NCI-H446 (cell line): ENCODE data around the gene DHRS12.

ENCODE experiments used
- DNase-seq, 2 experiments: peaks; one replicate each; lab custom pipeline; 2025; lab: John Stamatoyannopoulos, UW

The DHRS12 gene

DNA sequence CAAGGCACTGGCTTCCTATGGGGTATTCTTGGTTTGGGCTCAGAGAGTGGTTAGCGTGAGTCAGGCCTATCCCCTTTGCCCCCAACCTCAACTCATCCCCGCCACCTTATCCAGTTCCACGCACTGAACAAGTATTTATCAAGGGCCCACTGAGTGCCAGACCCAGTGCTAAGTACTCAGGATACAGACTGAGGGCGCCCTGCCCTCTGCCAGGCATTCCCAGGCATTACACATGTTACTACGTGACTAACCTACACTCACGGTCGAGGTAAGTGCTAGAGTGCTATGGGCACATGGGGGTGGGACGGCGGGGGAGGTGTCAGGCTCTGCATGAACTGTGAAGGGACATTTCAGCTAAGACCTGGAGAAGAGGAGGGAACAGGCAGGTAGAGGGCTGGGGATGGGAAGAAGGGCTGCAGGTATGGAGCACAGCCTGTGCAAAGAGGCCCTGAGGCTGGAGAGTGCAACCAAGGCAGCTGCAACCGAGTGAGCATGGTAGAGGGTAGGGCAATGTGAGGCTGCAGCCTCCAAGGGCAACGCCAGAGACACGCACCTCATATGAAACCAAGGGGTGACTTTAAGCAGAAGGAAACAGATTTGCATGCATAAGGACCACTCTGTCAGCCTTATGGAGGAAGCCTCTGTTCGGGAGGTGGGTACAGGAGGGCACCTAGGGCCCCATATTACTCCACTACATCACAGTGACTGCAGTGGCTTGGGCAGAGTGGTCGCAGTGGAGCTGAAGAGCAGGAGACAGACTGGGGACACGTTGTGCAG, 22.5 kb downstream of the DHRS12 start:
- no peak for DNase-seq

DNA sequence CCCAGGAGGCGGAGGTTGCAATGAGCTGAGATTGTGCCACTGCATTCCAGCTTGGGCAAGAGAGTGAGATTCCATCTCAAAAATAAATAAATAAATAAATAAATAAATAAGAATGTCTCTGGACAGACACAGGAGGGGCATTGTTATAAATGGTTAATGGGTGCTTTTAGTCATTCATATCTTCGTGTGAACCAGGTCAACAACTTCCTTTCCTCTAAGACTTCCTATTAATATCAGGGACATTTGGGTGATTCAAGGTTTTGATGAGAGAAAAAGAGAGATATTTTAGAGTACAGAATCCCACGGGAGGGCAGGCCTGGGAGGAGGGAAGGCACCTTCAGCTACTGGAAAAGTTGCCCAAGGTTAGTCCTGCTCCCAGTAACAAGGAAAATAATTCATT, 23.9 kb downstream of the DHRS12 start:
- DNase-seq: no peak

DNA sequence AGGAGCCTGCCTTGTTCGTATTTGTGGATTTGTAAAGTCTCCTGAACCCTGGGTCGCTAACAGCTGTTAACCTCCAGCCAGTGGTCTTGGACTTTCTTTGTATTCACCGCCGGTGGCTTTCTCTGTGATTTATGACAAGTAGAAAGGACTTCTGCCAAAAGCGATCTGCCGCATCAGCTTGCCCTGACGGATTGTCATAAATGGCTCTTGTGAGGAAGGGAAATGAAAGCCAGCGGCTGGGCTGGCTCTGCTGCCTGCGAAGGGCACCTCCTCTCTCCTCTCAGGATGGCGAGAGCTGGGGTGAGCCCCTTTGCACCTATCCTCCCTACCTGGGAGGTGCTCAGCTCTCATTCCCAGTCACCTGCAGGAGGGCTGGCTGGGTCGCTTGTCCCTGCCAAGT, 25.6 kb downstream of the DHRS12 start:
- peak in 1 of 2 experiments; percentile 22 for DNase-seq

DNA sequence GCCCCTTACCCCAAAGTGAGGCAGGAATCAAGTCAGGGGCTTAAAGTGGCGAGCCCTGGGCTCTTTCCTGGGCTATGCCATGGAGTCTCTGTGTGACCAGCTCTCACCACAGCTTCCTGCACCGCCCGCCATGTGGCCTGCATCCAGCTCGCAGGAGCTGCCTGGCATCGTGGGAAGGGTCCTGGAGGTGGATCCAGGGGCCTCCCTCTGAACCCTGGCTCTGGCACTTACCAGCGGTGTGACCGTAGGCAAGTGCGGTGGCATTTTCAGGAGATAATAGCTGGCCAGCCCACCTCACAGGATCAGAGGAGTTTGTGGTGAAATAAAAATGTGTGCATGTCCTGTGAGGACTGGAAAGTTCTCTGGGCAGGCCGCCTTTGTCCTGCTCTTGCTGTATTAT, 26.0 kb downstream of the DHRS12 start:
- no peak for DNase-seq

DNA sequence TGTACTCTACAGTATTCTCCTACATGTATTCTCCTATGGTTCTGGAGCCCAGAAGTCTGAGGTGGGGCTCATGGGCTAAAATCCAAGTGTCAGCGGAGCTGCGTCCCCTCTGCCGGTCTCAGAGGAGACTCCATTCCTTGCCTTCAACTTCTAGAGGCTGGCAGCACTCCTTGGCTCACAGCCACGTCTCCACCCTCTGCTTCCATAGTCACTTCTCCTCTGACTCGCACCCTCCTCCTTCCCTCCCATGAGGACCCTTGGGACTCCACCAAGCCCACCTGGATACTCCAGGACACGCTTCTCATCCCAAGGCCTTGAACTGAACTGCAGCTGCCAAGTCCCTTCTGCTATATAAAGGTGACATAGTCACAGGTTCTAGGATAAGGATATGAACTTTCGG, 27.8 kb downstream of the DHRS12 start:
- no peak for DNase-seq

DNA sequence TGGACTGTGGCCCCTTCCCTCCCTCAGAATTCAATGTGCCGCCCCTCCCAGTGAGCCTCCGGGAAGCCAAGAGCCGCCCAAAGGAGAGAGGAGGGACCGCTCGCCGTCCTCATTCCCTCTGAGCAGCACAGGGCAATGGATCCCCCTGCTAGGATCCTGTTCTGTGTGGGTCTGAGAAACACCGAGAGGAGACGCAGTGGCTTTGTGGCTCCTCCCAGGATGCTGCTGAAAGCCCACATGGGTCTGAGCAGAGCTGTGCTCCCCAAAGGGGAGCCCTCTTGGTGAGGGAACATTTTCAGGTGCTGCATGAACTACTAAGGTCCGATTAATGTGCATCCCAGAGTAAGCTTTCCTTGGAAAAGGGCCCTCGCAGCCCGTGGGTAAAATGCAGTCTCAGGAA, 30.4 kb downstream of the DHRS12 start:
- no peak for DNase-seq

DNA sequence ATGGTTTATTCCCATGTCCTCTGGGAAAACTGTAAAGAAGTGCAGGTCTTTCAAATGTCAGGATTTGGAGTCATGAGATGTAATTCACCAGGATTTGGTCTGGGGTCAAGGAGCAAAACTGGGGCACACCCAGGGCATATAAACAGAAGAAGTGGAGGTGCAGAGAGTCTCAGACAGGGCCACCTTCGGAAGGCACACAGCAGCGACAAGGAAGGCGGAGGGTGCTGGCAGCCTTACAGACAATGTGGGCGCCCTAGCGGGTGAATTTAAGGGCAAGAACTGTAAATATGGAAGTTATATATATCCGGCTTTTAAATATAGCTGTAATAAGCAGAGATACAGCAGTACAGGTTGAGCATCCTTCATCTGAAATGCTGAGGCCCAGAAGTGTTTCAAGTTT, 31.2 kb downstream of the DHRS12 start:
- DNase-seq: no peak

DNA sequence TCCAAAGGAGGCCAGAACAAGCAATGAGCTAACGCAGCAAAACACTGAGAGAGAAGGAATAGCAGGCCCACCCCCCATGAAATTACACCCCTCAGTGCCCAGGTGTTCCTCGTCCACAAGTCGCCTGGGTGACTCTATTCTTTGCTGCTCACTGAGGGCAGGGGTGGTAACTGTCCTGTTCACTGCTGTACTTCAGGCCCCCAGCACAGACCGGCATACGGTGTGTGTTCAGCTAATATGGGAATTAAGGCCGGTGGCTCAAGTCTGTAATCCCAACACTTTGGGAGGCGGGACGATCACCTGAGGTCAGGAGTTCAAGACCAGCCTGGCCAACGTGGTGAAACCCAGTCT, 31.9 kb downstream of the DHRS12 start:
- DNase-seq: no peak

DNA sequence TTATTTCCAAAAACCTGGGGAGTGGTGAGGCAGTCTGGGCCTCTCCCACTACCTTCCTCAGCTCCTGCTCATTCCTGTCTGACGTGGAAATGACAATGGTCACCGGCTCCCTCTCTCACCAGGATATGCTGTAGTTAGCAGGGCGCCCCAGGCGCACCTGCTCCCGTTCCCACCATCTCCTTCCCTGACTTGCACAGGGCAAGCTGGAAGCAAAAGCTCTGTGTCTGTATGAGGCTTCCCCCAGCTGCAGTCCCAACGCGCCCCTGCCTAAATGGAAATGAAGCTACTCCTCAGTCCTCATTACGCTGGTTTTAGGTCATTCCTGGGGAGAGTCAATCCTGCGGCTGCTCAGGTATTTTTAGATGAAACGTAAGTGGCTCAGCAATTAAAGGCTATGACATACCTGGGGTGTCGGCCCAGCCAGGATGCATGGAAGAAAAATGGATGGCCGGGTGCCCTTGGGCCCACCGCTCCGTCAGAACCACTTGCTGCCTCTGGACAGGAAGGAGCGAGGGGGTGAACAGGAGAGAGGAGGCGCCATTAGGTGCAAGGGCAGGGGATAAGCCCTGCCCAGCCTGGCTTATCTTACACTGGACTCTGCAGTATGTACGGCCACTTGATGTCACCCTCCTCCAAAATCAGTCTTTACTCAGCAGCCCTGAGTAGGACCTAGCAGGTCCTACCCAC, 32.4 kb downstream of the DHRS12 start:
- DNase-seq: no peak

DNA sequence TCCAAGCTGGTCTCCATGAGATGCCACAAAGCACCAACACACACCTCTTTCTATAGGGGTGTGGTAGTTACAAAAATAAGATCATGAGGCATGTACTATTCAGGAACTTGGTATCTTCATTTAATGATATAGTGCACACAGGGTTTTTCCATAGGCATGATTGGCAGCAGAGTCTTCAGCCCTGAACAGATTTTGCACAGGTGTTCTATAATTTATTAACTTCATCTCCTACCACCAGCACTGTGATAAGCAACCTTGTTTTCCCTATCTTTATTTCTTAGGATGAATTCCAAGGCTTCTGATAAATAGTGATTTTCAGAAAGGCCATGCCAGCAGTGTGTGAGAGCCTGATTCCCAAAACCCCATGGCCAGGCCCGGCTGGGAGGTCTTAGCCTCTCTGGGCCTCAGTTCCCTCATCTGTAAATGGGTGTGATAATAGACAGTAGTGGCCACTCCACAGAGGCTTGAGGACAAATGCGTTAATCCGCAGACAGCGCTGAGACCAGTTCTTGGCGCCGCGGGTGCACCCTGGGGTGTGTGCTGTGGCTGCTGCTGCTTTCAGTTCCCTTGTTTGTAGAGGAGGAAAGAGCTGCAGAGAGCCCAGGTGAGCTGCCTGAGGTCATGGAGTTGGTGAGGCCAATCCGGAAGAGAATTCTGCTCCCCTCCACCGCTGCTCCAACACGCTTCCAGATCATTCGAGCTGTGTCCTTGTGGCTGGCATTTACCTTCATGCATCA, 33.1 kb downstream of the DHRS12 start:
- DNase-seq: no peak

DNA sequence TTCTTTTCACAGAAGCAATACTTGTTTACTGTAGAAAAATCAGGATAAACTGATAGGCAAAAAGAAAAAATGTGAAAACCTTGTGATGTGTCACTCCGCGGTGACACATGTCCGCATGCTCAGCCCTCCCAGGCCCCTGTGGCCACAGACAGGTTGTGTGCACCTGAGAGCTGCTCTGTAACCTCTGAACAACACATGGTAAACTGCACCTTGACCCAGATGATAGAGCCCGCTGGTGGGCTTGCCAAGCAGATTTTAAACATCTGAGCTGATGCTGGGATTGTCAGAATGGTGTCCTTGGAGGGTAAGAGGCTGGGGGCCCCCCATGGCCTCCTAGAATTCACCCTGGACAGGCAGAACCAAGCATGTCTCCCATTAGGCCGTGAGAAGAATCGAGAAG, 33.8 kb downstream of the DHRS12 start:
- DNase-seq: no peak

DNA sequence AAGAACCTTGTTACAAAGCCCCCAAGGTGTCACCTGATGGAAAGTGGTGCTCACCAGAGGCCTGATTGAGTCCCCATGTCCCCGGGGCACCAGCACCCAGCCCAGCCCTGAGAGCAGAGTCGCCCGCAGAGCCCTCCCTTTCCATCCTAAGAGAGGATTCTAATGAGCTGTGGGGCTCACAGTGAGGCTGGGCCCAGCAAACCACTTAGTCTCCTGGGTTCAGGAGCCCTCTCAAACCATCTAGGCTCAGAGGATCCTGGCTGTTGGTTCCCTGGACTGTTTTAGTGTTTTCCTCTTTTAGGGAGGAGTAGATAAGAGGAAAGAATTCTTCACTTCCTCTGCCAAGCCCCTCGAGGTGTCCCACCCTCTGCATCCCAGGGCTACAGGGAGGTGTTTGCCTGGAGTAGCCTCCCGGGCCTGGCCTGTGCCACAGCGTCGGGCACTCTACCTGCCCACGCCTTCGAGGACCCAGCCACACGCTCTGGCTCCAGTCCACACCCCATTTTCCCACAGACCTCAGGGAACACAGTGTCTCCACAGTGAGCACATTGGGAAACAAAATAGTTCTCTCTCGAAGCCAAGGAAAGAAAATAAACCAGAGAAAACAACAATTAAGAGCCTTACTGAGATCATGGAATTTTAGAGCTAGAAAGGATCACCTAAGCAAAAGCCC, 34.4 kb downstream of the DHRS12 start:
- DNase-seq: no peak

DNA sequence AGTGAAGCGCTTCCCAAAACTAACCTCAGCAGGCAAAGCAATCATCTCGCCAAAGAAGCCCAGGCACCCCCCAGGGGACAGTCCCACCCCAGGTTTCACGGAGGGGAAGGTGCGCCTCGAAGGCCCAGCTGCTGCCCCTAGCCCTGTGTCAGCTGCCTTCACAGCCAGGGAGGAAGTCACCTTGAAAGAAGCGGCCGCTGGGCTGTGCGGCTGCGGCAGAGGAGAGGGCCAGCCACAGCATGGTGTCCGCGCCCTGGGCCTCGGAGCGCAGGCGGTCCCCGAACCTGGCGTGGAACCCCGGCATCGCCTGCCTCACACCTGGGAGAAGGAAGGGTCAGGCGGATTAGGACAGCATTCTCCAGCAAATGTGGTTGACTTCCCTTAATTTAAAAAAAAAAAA, 35.0 kb downstream of the DHRS12 start:
- DNase-seq: no peak

DNA sequence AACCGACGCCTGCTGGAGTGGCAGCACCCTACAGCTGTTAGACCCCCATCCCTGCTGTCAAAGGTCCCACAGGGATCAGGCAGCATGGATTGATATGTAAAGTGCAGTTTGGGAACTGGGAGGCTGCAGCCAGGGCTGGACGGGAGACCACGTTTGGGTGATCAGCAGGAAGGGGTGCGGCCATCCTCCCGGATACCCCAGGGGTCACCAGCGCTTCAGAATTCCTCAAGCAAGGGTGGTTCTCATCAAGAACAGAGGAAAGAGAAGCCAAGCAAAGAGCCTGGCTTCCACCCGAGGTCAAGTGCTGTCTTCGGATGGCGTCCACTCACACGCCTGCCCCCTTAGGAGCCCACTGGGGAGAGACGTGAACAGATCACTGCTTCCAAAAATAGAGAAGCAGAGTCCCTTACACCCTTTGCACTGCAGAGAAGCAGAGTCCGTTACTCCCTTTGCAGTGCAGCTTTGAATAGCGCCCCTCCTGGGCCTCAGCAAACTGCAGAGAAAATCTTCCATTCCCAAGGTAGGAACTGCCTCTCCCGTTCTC, 35.5 kb downstream of the DHRS12 start:
- DNase-seq: no peak

DNA sequence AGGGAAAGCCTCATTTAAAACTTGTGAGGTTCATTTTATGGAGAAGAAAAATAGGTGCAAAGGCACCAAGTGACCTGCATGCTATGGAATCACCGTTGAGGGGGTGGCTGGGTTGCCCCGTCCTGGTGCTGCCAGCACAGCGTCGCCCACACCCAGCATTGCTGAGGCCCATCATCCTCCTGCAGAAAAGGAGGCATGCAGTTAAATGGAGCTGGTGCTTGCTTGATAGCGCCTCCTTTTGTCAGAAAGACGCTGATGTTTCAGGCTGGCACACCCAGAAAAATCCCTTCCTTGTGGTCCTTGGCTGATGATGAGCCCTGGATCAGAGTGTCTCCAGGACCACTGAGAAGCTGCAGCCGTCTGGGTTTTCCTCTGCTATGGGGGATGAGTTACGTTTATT, 36.9 kb downstream of the DHRS12 start:
- DNase-seq: no peak

DNA sequence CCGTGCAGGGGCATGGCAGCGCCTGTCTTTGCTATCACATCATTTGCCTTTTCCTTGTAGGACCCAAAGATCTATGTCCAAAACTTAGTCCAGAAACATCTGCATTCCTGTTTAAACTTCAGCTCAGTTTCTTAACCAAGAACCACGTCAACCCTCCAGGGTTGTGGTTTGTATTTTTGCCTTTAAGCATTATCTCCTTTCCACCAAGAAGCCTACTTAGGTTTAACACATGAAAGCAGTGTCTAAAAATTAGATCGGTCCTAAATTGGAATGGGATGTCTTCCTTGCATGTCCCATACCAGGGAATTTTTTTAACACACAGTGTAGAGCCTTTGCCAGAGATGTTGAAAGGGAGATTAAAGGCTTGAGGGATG, 38.8 kb downstream of the DHRS12 start:
- no peak for DNase-seq

DNA sequence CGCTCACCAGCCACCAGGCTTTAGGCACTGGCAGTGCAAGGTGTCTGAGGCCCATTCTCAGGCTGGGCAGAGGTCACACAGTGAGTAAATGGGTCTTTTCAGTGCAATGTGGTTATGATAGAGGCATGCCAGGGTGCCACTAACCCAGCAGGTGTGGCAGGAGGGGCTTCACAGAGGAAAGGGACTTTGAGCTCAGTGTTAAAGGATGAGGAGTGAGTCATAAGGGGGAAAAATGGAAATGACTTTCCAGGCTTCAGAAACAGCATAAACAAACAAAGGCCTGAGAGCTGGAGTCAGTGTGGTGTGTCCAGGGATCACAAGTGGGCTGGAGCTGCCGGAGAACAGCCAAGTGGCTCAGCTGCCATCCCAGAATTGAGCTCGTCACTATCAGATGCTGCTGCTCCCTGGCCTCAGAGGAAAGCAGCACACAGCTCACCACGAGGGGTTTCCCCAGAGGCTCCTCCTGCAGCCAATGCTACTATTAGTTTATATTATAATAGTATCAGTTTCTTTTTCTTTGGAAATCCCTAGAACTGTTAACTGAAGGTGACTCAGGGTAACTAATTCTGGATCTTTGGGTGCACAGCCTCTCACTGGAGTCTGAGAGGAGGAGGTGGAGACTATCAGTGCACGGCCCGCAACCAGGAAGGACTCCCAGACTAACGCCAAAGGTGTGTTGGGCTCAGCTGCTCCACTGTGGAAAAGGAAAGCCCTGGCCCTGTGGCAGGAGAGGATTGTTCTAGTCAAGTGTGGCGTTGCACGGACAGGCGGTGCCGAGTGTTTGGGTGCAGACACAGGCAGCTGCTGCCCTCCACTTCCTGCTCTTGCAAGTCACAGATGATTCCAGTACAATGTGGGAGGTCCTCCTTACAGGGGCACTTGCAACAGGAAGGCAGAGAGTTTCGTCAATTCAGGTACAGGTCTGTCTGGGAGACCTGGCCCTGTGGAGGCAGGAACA, 39.5 kb downstream of the DHRS12 start:
- DNase-seq: peak in 1 of 2 experiments; percentile 3

DNA sequence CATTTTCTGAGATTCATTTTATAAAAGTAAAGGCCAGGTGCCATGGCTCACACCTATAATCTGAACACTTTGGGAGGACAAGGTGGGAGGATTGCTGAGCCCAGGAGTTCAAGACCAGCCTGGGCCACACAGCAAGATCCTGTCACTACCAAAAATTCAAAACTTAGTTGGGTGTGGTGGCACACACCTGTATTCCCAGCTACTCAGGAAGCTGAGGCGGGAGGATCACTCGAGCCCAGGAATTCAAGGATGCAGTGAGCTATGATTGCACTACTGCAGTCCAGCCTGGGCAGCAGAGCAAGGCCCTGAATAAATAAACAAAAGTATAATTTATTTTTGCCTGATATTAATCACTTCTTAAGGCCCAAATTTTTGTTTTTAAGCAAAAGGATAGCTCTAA, 40.5 kb downstream of the DHRS12 start:
- no peak for DNase-seq

DNA sequence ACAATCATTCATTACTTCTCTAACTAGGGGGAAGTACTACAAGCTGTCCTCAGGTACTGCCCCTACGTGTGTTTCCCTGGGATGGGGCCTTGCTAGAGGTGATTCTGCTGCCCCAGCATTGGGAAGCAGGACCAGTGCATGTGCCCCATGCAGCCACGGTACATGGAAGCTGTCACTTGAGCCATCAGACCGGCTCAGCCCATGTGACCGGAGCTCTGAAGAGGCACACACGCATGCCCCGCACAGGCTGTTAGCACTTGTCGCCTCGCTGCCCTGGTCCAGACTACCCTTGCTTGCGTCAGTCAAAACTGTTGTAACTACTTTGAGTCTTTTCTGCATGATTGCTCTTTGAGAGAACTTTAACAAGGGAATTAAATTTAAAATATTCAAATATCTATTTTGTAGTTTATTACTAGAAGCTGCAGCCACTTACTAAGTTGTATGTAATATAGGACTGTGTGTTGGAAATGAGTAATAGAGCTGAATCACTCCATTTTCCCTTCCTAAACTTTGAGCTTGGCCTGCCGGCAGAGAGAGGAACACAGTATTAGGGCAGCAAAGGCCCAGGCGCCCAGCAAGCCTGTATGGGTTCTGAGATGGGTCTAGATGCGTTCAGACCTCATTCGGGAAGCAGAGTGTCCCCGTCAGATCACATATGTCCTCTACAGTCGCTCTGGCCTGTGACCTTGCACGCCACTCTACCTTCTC, 42.2 kb downstream of the DHRS12 start:
- DNase-seq: no peak

DNA sequence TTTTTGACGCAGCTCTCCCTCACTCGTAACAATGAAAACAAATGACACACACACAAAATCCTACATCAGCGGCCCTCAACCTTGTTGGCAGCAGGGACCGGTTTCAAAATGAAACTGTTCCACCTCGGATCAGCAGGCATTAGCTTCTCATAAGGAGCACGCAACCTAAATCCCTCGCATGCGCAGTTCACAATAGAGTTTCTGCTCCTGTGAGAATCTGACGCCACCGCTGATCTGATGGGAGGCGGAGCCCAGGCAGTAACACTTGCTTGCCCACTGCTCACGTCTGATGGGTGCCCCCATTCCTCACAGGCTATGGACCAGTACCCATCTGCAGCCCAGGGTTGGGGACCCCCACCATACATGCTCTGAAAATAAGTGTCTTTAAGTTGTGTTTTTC, 43.4 kb downstream of the DHRS12 start:
- DNase-seq: no peak

DNA sequence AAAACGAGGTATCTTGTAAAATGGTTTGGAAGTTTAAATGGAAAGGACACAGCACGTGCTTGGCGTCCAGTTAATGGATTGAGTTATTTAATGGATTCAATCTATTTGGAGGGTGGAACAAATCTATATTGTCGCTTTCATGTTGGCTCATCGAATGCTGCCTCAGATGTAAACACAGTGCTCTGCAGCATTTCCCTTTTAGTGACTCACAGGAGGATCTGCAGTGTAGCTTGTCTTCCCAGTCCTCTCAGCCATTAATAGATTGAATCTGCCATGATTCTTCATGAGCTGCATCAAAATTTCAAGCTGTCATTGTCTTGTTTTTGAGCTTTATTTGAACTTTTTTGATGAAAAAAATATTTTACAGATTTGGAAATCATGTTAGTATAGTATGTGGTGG, 44.7 kb downstream of the DHRS12 start:
- no peak for DNase-seq
